B cell (primary cell): ENCODE results near the gene SLC4A2. TPM values are rescaled to one million over a fixed set of nuclear protein-coding genes. Genes with fewer than 3 reads are reported as not detected.

Experiments
- ATAC-seq: fragments of 200-7000 bp; cut with Tn5 transposase; one replicate; pipeline ENCODE4 v1.10.0; 2021; ENCODE audit warnings: low read depth, mild to moderate bottlenecking, moderate number of reproducible peaks, moderate library complexity
- CTCF ChIA-PET: fragments of 350-600 bp; sonication (Branson Sonifier 250); formaldehyde crosslinking; loops from one replicate; lab custom pipeline; 2021; ENCODE audit warnings: antibody characterized with exemption, inconsistent platforms; lab: Charles Lee
- POLR2A ChIA-PET: fragments of 350-600 bp; sonication (Branson Sonifier 250); formaldehyde crosslinking; loops from one replicate; lab custom pipeline; 2021; ENCODE audit warnings: antibody characterized with exemption; lab: Charles Lee
- DNase-seq: peaks from one replicate; pipeline ENCODE4 v3.0.0; 2013
- H2AFZ ChIP-seq: 2 replicates; pipeline ENCODE4 v1.6.1; 2012; ENCODE audit warnings: mild to moderate bottlenecking, low read depth, low read length; ENCODE audit not compliant: insufficient read depth, poor library complexity, severe bottlenecking
- H3K27ac ChIP-seq, 2 donors: 1 replicate in 1 of 2; 2 replicates in 1 of 2; pipeline ENCODE4 v1.5.1; 2012 to 2013; ENCODE audit warnings: low read length in 2 of 2, mild to moderate bottlenecking in 2 of 2, moderate library complexity in 1 of 2
- H3K27me3 ChIP-seq, 4 experiments: fragments of 200-600 bp in 1 of 4; sonication (generic) in 1 of 4; replicated peaks in 1 of 4; 1 replicate in 2 of 4; 2 replicates in 2 of 4; pipeline versions ENCODE4 v1.6.1 to v1.7.0; 2013 to 2016; ENCODE audit warnings: low read length in 3 of 4, mild to moderate bottlenecking in 2 of 4, mixed read lengths in 1 of 4, moderate library complexity in 1 of 4; ENCODE audit not compliant: insufficient read depth in 4 of 4, control insufficient read depth in 3 of 4; ENCODE audit errors: control extremely low read depth in 1 of 4
- H3K36me3 ChIP-seq, 2 experiments: replicated peaks in 1 of 2; 1 replicate in 1 of 2; 2 replicates in 1 of 2; pipeline versions ENCODE4 v1.6.1 to v1.7.1; 2013; ENCODE audit warnings: low read length in 1 of 2; ENCODE audit not compliant: insufficient read depth in 2 of 2, control insufficient read depth in 1 of 2; ENCODE audit errors: control extremely low read depth in 1 of 2, extremely low read depth in 1 of 2
- H3K4me1 ChIP-seq, 2 donors: fragments of 200-600 bp in 1 of 2; sonication (generic) in 1 of 2; 1 replicate in 1 of 2; 2 replicates in 1 of 2; pipeline versions ENCODE4 v1.5.1 to v1.6.1; 2013 to 2017; ENCODE audit warnings: low read length in 2 of 2; ENCODE audit not compliant: control insufficient read depth in 2 of 2, insufficient read depth in 2 of 2
- H3K4me2 ChIP-seq: replicated peaks from 2 replicates; pipeline ENCODE3; 2012; ENCODE audit warnings: mild to moderate bottlenecking, low read depth, low read length; ENCODE audit not compliant: poor library complexity, severe bottlenecking
- H3K4me3 ChIP-seq, 5 experiments: fragments of 200-600 bp in 1 of 5; sonication (generic) in 1 of 5; 1 replicate in 3 of 5; 2 replicates in 2 of 5; pipeline versions ENCODE4 v1.5.1 to v1.7.0; 2011 to 2016; ENCODE audit warnings: low read length in 4 of 5, mild to moderate bottlenecking in 4 of 5, low read depth in 2 of 5, control low read depth in 1 of 5, moderate library complexity in 1 of 5; ENCODE audit not compliant: insufficient read depth in 1 of 5; ENCODE audit errors: control extremely low read depth in 1 of 5, extremely low read depth in 1 of 5
- H3K79me2 ChIP-seq: fragments of 200-600 bp; sonication (generic); one replicate; pipeline ENCODE4 v1.6.0; 2016; ENCODE audit warnings: low read length; ENCODE audit not compliant: control insufficient read depth, insufficient read depth
- H3K9ac ChIP-seq: fragments of 200-600 bp; sonication (generic); 2 replicates; pipeline ENCODE4 v1.6.1; 2017; ENCODE audit warnings: mild to moderate bottlenecking, low read length, moderate library complexity
- H3K9me3 ChIP-seq, 3 donors: one replicate each; pipeline versions ENCODE4 v1.6.1 to v1.7.1; 2013; ENCODE audit warnings: low read length in 2 of 3; ENCODE audit not compliant: control insufficient read depth in 2 of 3, insufficient read depth in 1 of 3; ENCODE audit errors: control extremely low read depth in 1 of 3
- H4K20me1 ChIP-seq: 2 replicates; pipeline ENCODE4 v1.6.0; 2012; ENCODE audit warnings: mild to moderate bottlenecking, low read length; ENCODE audit not compliant: insufficient read depth, control insufficient read depth, poor library complexity, severe bottlenecking
- H3K27ac Mint-ChIP-seq: one replicate; pipeline ENCODE4 v1.8.0; 2021; ENCODE audit warnings: mixed read lengths
- H3K27me3 Mint-ChIP-seq: one replicate; pipeline ENCODE4 v1.8.0; 2021; ENCODE audit warnings: mixed read lengths
- H3K4me1 Mint-ChIP-seq: one replicate; pipeline ENCODE4 v1.8.0; 2021; ENCODE audit warnings: mixed read lengths
- H3K4me3 Mint-ChIP-seq: one replicate; pipeline ENCODE4 v1.8.0; 2021; ENCODE audit warnings: mixed read lengths
- H3K9me3 Mint-ChIP-seq: one replicate; pipeline ENCODE4 v1.8.0; 2022; ENCODE audit warnings: mixed read lengths; ENCODE audit not compliant: insufficient read depth
- CTCF ChIP-seq: fragments of 200-600 bp; IDR thresholded peaks from one replicate; pipeline ENCODE4 v1.8.0; 2022; ENCODE audit warnings: antibody characterized with exemption, mild to moderate bottlenecking
- EZH2 ChIP-seq: IDR thresholded peaks from 2 replicates; pipeline ENCODE4 v1.6.1; 2012; ENCODE audit warnings: borderline replicate concordance, low read depth, mild to moderate bottlenecking, moderate library complexity, low read length; ENCODE audit not compliant: insufficient read depth, poor library complexity, severe bottlenecking
- WGBS: methylation state at CpG from one replicate; pipeline ENCODE4 v1.1.5; 2013; ENCODE audit warnings: missing lambda C conversion rate; ENCODE audit not compliant: insufficient coverage; 5-methylcytosine and 5-hydroxymethylcytosine counted together
- intact Hi-C: fragments of 100-400 bp; cut with micrococcal nuclease; formaldehyde crosslinking; loops from one replicate; pipeline ENCODE4 v1.10.0; 2022
- polyA plus RNA-seq: library from polyadenylated mRNA; depleted of rRNA; stranded (reverse); fragments of >200 nt; gene quantifications from 2 replicates; pipeline ENCODE4 v1.2.3, GENCODE V29; 2012
- total RNA-seq, 2 donors: library from RNA; stranded (reverse); fragments of 120-200 nt in 1 of 2; gene quantifications; 1 replicate in 1 of 2; 2 replicates in 1 of 2; pipeline versions ENCODE4 v1.2.3 to v1.2.4, GENCODE V29; 2013 to 2022

SLC4A2 gene
- total and polyA plus RNA-seq, 2 donors (not counting 1 experiment from before 2014, with no cell fraction given): 82.8 to 113 TPM

- ChIA-PET CTCF (interaction anchor here (1.9 kb wide), 1 partner anchor 78 kb away, joined by 8 read pairs; no protein-coding TSS in a partner anchor), POLR2A (no interaction called here)
- no peak for TF ChIP-seq EZH2
- H3K27ac Mint-ChIP-seq: no peak overlapping the region
- H3K27ac ChIP-seq: no peak overlapping the region
- 96% methylated on average over 12 of the region's 17 CpGs for WGBS
- no peak overlapping the region for H3K4me3 ChIP-seq
- no peaks in the 10 kb centered on the region for H4K20me1 ChIP-seq
- no peak overlapping the region for H3K4me2 ChIP-seq
- intact Hi-C loops: no loop called here
- H2AFZ ChIP-seq: no peak overlapping the region
- no peaks in the 10 kb centered on the region for H3K9me3 ChIP-seq
- no peak overlapping the region for H3K9ac ChIP-seq
- H3K27me3 Mint-ChIP-seq: no peaks in the 10 kb centered on the region
- peaks cover 12% of the 10 kb centered on the region for H3K4me1 Mint-ChIP-seq
- H3K4me3 Mint-ChIP-seq: no peak overlapping the region
- H3K27me3 ChIP-seq: no peaks in the 10 kb centered on the region
- no peaks in the 10 kb centered on the region for H3K9me3 Mint-ChIP-seq
- peaks cover 14% of the 10 kb centered on the region for H3K79me2 ChIP-seq
- peaks cover 6 to 8% of the 10 kb centered on the region in 2 donors for H3K4me1 ChIP-seq
- ATAC-seq (no peak), DNase-seq (no peak)
- peaks cover 0 to 23% of the 10 kb centered on the region in 2 experiments for H3K36me3 ChIP-seq
These were observed 26.2 kb upstream of the SLC4A2 start for GRCh38 chr7:151032936-151033863.

- TF ChIP-seq EZH2 (no peak), CTCF (no peak)
- ChIA-PET CTCF (no interaction called here), POLR2A (no interaction called here)
- Histone ChIP-seq H3K36me3 (peaks cover 0 to 23% of the 10 kb centered on the region in 2 experiments), H4K20me1 (no peaks in the 10 kb centered on the region), H3K9me3 (no peaks in the 10 kb centered on the region), H3K79me2 (peaks cover 12% of the 10 kb centered on the region), H3K4me1 (peaks cover 4 to 6% of the 10 kb centered on the region in 2 donors), H3K27me3 (no peaks in the 10 kb centered on the region), H3K27ac (no peak overlapping the region), H3K4me3 (no peak overlapping the region), H3K9ac (no peak overlapping the region), H3K4me2 (no peak overlapping the region), H2AFZ (no peak overlapping the region)
- Mint-ChIP-seq H3K9me3 (no peaks in the 10 kb centered on the region), H3K4me3 (no peak overlapping the region), H3K27me3 (no peaks in the 10 kb centered on the region), H3K4me1 (peaks cover 8% of the 10 kb centered on the region), H3K27ac (no peak overlapping the region)
- WGBS: 93% methylated on average over 4 of the region's 5 CpGs
- ATAC-seq (no peak), DNase-seq (no peak)
- intact Hi-C loops: no loop called here
These were observed 25.5 kb upstream of the SLC4A2 start for GRCh38 chr7:151033864-151034249.
